ENCODE measurements around the gene DNMT3A. TPM values are rescaled to one million over a fixed set of nuclear protein-coding genes. Genes with fewer than 3 reads are reported as not detected.

The DNMT3A gene
- total RNA-seq, 1 experiment from 2014 or later: 6.0 TPM

Other genes starting within 250 kb of the DNMT3A start
- not detected in 2 replicates for gene POMC, start 173.3 kb downstream of the DNMT3A start, total RNA-seq (2014; rRNA removed; shearing (Covaris generic); ENCODE audit: low replicate concordance)